ENCODE data around the gene FRMD4B.

- TF ChIP-seq POLR2A (IDR thresholded peaks at IDR 0.05; ENCODE audit: low read length) (no peak), JUNB (IDR thresholded peaks at IDR 0.05) (no peak), CTCF (IDR thresholded peaks at IDR 0.05) (no peak), CEBPB (IDR thresholded peaks at IDR 0.05) (no peak)
Measured at GRCh38 chr3:69329892-69330291, 56.0 kb downstream of the FRMD4B start.

All from A549 (cell line).